ENCODE results near the gene LRRC17.

DNA sequence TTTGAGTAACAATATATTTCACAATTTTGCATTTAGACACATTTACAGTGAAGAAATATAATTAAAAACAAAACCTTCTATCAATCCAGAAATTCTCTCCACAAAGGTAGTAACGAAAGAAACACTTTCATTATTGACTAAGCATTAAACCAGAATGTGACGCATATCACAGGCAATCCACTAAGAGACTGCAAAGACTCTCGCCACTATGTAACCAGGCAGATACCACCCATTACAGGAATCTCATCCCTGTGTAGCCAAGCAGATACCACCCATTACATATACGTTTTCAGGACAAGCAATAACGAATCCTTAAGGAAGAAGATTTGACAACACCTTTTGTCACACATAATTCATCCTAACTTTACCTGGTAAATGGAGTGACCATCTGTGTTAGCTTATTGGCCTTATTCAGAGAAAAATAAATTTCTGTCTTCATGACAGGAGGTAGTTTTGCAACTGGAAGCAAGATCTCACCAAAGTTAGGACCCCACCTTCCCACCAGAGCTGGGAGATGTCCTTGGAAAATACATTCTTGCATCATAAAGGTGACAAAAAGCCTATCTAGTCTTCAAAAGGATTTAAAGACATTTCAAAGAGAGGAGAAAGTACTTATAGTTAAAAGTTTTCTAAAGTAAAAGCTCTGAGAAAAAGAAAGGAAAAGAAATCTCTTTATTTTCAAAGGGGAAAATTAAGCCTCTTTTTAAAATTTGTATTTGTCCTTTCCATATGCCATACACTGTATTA is 30.8 kb downstream of the LRRC17 start:
- TF ChIP-seq, protein P1, sequence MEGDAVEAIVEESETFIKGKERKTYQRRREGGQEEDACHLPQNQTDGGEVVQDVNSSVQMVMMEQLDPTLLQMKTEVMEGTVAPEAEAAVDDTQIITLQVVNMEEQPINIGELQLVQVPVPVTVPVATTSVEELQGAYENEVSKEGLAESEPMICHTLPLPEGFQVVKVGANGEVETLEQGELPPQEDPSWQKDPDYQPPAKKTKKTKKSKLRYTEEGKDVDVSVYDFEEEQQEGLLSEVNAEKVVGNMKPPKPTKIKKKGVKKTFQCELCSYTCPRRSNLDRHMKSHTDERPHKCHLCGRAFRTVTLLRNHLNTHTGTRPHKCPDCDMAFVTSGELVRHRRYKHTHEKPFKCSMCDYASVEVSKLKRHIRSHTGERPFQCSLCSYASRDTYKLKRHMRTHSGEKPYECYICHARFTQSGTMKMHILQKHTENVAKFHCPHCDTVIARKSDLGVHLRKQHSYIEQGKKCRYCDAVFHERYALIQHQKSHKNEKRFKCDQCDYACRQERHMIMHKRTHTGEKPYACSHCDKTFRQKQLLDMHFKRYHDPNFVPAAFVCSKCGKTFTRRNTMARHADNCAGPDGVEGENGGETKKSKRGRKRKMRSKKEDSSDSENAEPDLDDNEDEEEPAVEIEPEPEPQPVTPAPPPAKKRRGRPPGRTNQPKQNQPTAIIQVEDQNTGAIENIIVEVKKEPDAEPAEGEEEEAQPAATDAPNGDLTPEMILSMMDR (IDR thresholded peaks at IDR 0.05; ENCODE audit: low read depth, low read length, poor library complexity, severe bottlenecking) = no peak
- TF ChIP-seq EZH2phosphoT487 (IDR thresholded peaks at IDR 0.05; ENCODE audit: borderline replicate concordance, low read length) = no peak

All from DOHH2 (cell line).